Kidney (tissue), 14 donors: ENCODE results near the gene HSPG2. TPM values are rescaled to one million over a fixed set of nuclear protein-coding genes. Genes with fewer than 3 reads are reported as not detected.

Experiments
- DNase-seq, 5 donors: peaks; one replicate each; pipeline ENCODE4 v3.0.0-alpha.2; 2013 to 2020
- FAIRE-seq: peaks from 2 replicates; lab custom pipeline; 2012; peaks lifted over from hg19 to GRCh38; lab: Jason Lieb, UNC
- H3K27ac ChIP-seq, 2 donors: one replicate each; pipeline ENCODE4 v1.7.0; 2013; ENCODE audit warnings: low read depth in 2 of 2, low read length in 2 of 2, inconsistent platforms in 1 of 2
- H3K27me3 ChIP-seq: one replicate; pipeline ENCODE4 v1.7.1; 2013; ENCODE audit warnings: low read length, inconsistent platforms; ENCODE audit not compliant: control insufficient read depth, insufficient read depth
- H3K36me3 ChIP-seq, 3 donors: one replicate each; pipeline versions ENCODE4 v1.7.0 to v1.7.1; 2013; ENCODE audit warnings: low read length in 3 of 3, control low read depth in 1 of 3, inconsistent platforms in 1 of 3; ENCODE audit not compliant: insufficient read depth in 3 of 3, control insufficient read depth in 2 of 3
- H3K4me1 ChIP-seq, 3 donors: one replicate each; pipeline versions ENCODE4 v1.7.0 to v1.7.1; 2013; ENCODE audit warnings: low read length in 3 of 3, inconsistent platforms in 1 of 3, low read depth in 1 of 3; ENCODE audit not compliant: control insufficient read depth in 2 of 3, insufficient read depth in 2 of 3
- H3K4me3 ChIP-seq, 3 donors: one replicate each; pipeline versions ENCODE4 v1.7.0 to v1.8.1; 2013; ENCODE audit warnings: low read length in 3 of 3, control low read depth in 1 of 3, inconsistent platforms in 1 of 3
- H3K9ac ChIP-seq, 3 donors: one replicate each; pipeline versions ENCODE4 v1.7.0 to v1.7.1; 2013; ENCODE audit warnings: low read length in 3 of 3, control low read depth in 1 of 3, inconsistent platforms in 1 of 3
- H3K9me3 ChIP-seq, 3 donors: one replicate each; pipeline versions ENCODE4 v1.7.0 to v1.7.1; 2013; ENCODE audit warnings: low read length in 3 of 3, control low read depth in 1 of 3, inconsistent platforms in 1 of 3; ENCODE audit not compliant: control insufficient read depth in 2 of 3, insufficient read depth in 1 of 3
- CTCF ChIP-seq: IDR thresholded peaks from 3 replicates; pipeline ENCODE4 v1.5.1; 2012; ENCODE audit warnings: mild to moderate bottlenecking, moderate library complexity, borderline replicate concordance; ENCODE audit not compliant: insufficient read depth; ENCODE audit errors: extremely low read depth
- intact Hi-C: fragments of 100-400 bp; cut with DNase I; formaldehyde crosslinking; loops from one replicate; pipeline ENCODE4 v1.11.1; 2022
- polyA plus RNA-seq: library from polyadenylated mRNA; stranded (reverse); fragments of 350-450 nt; fragmentation: Illumina TruSeq; extraction: RNeasy Lipid Tissue Mini Kit (QIAGEN cat#74804); gene quantifications from one replicate; pipeline ENCODE4 v1.2.3, GENCODE V29; 2014; ENCODE audit warnings: low read depth, low replicate concordance; ENCODE audit not compliant: insufficient read depth
- total RNA-seq: library from RNA; stranded (reverse); fragmentation: NEBNext Ultra II Directional; extraction: Animal tissue kit (Norgen Biotek cat#: 25700); gene quantifications from one replicate; pipeline ENCODE4 v1.2.1, GENCODE V29; 2021
- donor health status: control.
- donor health status: control.
- donor health status: control.
- donor health status: control.
- donor health status: control.
- donor health status: DM: yes; HTN: yes; CAD: no.
- donor health status: Normal renal cell carcinoma (clear cell type).

HSPG2 gene
- total and polyA plus RNA-seq, 2 donors from 2014 or later, result 60.4 to 510 TPM

GRCh38 chr1:21823980-21824702 is 113.0 kb downstream of the HSPG2 start:
- H3K27ac ChIP-seq, result no peak overlapping the region
- no peak overlapping the region for H3K4me3 ChIP-seq
- TF ChIP-seq CTCF, result no peak
- FAIRE-seq (no peak), DNase-seq (no peak)
- no peaks in the 10 kb centered on the region for H3K9me3 ChIP-seq
- peaks cover 0 to 13% (median 9%) of the 10 kb centered on the region in 3 donors for H3K36me3 ChIP-seq
- H3K27me3 ChIP-seq, result no peaks in the 10 kb centered on the region
- intact Hi-C loops, result no loop called here
- no peak overlapping the region for H3K9ac ChIP-seq
- no peaks in the 10 kb centered on the region for H3K4me1 ChIP-seq

- FAIRE-seq (no peak), DNase-seq (no peak)
- Histone ChIP-seq H3K9me3 (no peaks in the 10 kb centered on the region), H3K36me3 (peaks cover 0 to 11% (median 9%) of the 10 kb centered on the region in 3 donors), H3K27me3 (no peaks in the 10 kb centered on the region), H3K4me3 (no peak overlapping the region), H3K9ac (no peak overlapping the region), H3K27ac (no peak overlapping the region), H3K4me1 (no peaks in the 10 kb centered on the region)
- TF ChIP-seq CTCF, result no peak
- intact Hi-C loops, result no loop called here
These were observed 113.7 kb downstream of the HSPG2 start for GRCh38 chr1:21823206-21823979.

GRCh38 chr1:21822349-21822748 is 114.8 kb downstream of the HSPG2 start:
- no peaks in the 10 kb centered on the region for H3K27me3 ChIP-seq
- H3K9me3 ChIP-seq, result no peaks in the 10 kb centered on the region
- no peak for TF ChIP-seq CTCF
- peaks cover 0 to 9% (median 2%) of the 10 kb centered on the region in 3 donors for H3K36me3 ChIP-seq
- FAIRE-seq (no peak), DNase-seq (no peak)
- intact Hi-C loops, result no loop called here
- H3K27ac ChIP-seq, result no peak overlapping the region
- H3K9ac ChIP-seq, result no peak overlapping the region
- H3K4me3 ChIP-seq, result no peak overlapping the region
- no peaks in the 10 kb centered on the region for H3K4me1 ChIP-seq
